SK-N-MC (cell line): ENCODE data around the gene LGALS8.

Experiments used
- DNase-seq: peaks from one replicate; pipeline ENCODE4 v3.0.0-alpha.2; 2011; ENCODE audit warnings: low read depth, low spot score
- H3K27ac ChIP-seq: fragments of 200-600 bp; sonication (generic); 2 replicates; pipeline ENCODE4 v1.5.1; 2016; ENCODE audit warnings: mixed run types
- H3K36me3 ChIP-seq: fragments of 200-600 bp; sonication (generic); 2 replicates; pipeline ENCODE4 v1.6.1; 2017; ENCODE audit warnings: antibody characterized with exemption, low read length, mixed read lengths; ENCODE audit not compliant: insufficient read depth
- H3K4me3 ChIP-seq: fragments of 200-600 bp; sonication (generic); 2 replicates; pipeline ENCODE4 v1.5.1; 2016
- H3K9ac ChIP-seq: fragments of 200-600 bp; sonication (generic); 2 replicates; pipeline ENCODE4 v1.8.0; 2017; ENCODE audit warnings: mixed run types, mixed read lengths; ENCODE audit not compliant: insufficient read length
- H3K9me3 ChIP-seq: fragments of 200-600 bp; sonication (generic); 2 replicates; pipeline ENCODE4 v1.6.1; 2017; ENCODE audit warnings: low read depth, mild to moderate bottlenecking, antibody characterized with exemption, low read length, moderate library complexity, mixed read lengths
- EZH2 ChIP-seq: fragments of 200-600 bp; sonication (generic); IDR thresholded peaks from one replicate; pipeline ENCODE4 v1.6.1; 2017; ENCODE audit warnings: antibody characterized with exemption
- FOXP2 ChIP-seq: optimal IDR thresholded peaks from 2 replicates; pipeline ENCODE3; 2011; ENCODE audit warnings: mild to moderate bottlenecking, moderate library complexity; ENCODE audit not compliant: insufficient read depth; ENCODE audit errors: extremely low read length, control extremely low read depth
- POLR2AphosphoS5 ChIP-seq: IDR thresholded peaks from 2 replicates; pipeline ENCODE4 v1.6.1; 2012; ENCODE audit warnings: mild to moderate bottlenecking, low read depth, low read length, borderline replicate concordance

LGALS8 gene

DNA sequence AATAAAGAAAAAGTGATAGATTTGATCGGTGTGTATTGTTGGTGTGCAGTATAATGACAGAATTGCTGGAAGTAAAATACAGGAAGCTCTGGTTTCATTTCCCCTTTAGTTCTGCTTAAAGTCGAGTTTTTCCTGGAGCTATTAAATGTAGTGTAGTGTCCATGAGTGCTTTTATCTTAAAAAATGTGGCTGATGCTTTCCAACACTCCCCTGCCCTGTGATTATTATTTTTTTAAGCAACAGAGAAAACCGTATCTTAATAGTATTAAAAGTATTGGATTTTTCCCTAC lies 1.1 kb downstream of the LGALS8 start:
- H3K9me3 ChIP-seq: no peaks in the 10 kb centered on the region
- H3K4me3 ChIP-seq: peak overlapping the region; percentile 64
- H3K27ac ChIP-seq: peak overlapping the region; percentile 67; the same call in 1 of the 2 replicates
- DNase-seq: no peak
- H3K36me3 ChIP-seq: no peaks in the 10 kb centered on the region
- peak overlapping the region; percentile 27 for H3K9ac ChIP-seq
- TF ChIP-seq POLR2AphosphoS5: no peak
- no peak for TF ChIP-seq EZH2
- no peak for TF ChIP-seq FOXP2

- TF ChIP-seq EZH2 (no peak), FOXP2 (no peak), POLR2AphosphoS5 (no peak)
- H3K9ac ChIP-seq: no peak overlapping the region
- H3K4me3 ChIP-seq: no peak overlapping the region
Observed at GRCh38 chr1:236526079-236526478, 2.3 kb downstream of the LGALS8 start.

GRCh38 chr1:236530286-236530685 lies 6.5 kb downstream of the LGALS8 start:
- Histone ChIP-seq H3K9ac (no peak overlapping the region), H3K27ac (peak overlapping the region; percentile 74)
- no peak for TF ChIP-seq POLR2AphosphoS5
- no peak for TF ChIP-seq EZH2
- no peak for TF ChIP-seq FOXP2

More at GRCh38 chr1:236526079-236526478, 2.3 kb downstream of the LGALS8 start:
- Histone ChIP-seq H3K9me3 (no peaks in the 10 kb centered on the region), H3K27ac (peak overlapping the region; percentile 71), H3K36me3 (no peaks in the 10 kb centered on the region)
- DNase-seq: no peak

DNA sequence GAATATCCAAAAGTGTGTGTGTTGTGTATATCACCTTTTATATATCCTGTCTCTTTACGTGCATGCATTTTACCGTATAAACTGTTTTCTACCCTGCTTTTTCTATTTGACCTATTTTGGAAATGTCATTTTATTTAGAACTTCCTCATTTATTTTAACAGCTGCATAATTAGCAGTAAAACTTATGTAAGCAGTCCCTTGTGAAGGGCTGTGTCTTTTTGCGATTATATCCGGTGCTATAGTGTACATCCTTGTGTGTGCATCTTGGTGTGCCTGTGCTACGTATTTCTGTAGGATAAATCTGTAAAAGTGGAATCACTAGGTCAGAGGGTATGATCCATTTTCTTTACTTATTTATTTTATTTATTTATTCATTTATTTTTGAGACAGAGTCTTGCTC lies 7.2 kb downstream of the LGALS8 start:
- DNase-seq: no peak
- Histone ChIP-seq H3K4me3 (peak overlapping the region; percentile 13), H3K27ac (peak overlapping the region; percentile 74), H3K9me3 (no peaks in the 10 kb centered on the region), H3K36me3 (no peaks in the 10 kb centered on the region), H3K9ac (no peak overlapping the region)
- TF ChIP-seq EZH2: no peak
- no peak for TF ChIP-seq FOXP2
- no peak for TF ChIP-seq POLR2AphosphoS5

More at GRCh38 chr1:236530286-236530685, 6.5 kb downstream of the LGALS8 start:
- H3K9me3 ChIP-seq: no peaks in the 10 kb centered on the region
- H3K4me3 ChIP-seq: no peak overlapping the region
- no peaks in the 10 kb centered on the region for H3K36me3 ChIP-seq
- DNase-seq: no peak

DNA sequence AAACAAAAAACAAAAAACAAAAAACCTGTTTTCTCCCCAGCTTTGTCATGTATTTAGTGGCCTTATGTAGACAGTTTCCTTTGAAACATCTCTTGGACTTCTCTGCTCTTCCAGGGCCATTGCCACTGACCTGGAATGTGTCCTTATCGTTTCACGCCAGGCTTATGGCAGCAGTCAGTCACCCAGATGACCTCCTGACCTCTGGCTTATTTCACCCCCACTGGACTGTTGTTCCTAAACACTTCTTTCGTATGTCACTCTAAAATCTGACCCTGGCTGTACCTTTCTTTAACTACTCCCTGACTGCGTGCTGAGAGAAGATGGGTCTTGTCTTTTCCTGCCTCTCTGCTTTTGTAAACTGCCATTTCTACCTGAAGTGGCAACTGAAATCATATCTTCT lies 9.1 kb downstream of the LGALS8 start:
- DNase-seq: no peak
- TF ChIP-seq POLR2AphosphoS5: no peak
- no peak for TF ChIP-seq EZH2
- no peak for TF ChIP-seq FOXP2

DNA sequence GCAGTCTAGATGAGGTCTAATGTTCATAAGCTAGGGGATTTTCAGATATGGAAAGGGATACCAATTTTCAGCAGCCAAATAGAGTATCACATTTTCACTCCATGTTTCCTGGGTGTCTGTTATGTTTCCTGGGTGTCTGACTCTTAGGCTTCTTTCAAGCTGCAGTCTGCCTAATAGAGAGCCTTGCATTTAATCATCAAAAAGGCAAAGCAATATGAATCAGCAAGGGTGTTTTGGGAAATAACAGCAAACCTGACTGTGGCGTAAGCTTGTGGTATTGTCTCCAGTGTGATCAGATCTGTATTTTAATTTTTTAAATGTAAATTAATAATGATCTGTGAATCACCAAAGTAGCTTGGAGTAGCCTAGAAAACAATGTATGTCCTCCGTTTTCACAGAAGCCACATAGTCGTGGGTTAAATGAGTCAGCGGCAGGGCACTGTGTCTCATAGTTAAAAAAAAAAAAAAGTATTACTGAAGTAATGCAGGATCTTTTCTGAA lies 10.4 kb downstream of the LGALS8 start:
- Histone ChIP-seq H3K9ac (no peak overlapping the region), H3K27ac (peak overlapping the region; percentile 33)
- no peak for DNase-seq

More for the DNA sequence above, 9.1 kb downstream of the LGALS8 start:
- H3K9ac ChIP-seq: no peak overlapping the region
- H3K4me3 ChIP-seq: no peak overlapping the region
- no peaks in the 10 kb centered on the region for H3K36me3 ChIP-seq
- H3K27ac ChIP-seq: no peak overlapping the region
- H3K9me3 ChIP-seq: no peaks in the 10 kb centered on the region

GRCh38 chr1:236535190-236535589 lies 11.4 kb downstream of the LGALS8 start:
- peak overlapping the region; percentile 71 for H3K4me3 ChIP-seq
- no peaks in the 10 kb centered on the region for H3K9me3 ChIP-seq
- no peak for DNase-seq
- H3K36me3 ChIP-seq: no peaks in the 10 kb centered on the region
- TF ChIP-seq FOXP2 (no peak), EZH2 (no peak), POLR2AphosphoS5 (no peak)
- H3K9ac ChIP-seq: peak overlapping the region; percentile 30
- peak overlapping the region; percentile 88; the same call in 1 of the 2 replicates for H3K27ac ChIP-seq

More for the DNA sequence above, 10.4 kb downstream of the LGALS8 start:
- Histone ChIP-seq H3K9me3 (no peaks in the 10 kb centered on the region), H3K36me3 (no peaks in the 10 kb centered on the region), H3K4me3 (no peak overlapping the region)
- TF ChIP-seq FOXP2 (no peak), POLR2AphosphoS5 (no peak), EZH2 (no peak)

- no peaks in the 10 kb centered on the region for H3K36me3 ChIP-seq
- peak overlapping the region; percentile 30 for H3K9ac ChIP-seq
- TF ChIP-seq EZH2: no peak
- peak; percentile 59 for TF ChIP-seq FOXP2
- TF ChIP-seq POLR2AphosphoS5: peak; percentile 27; the same call in 1 of the 2 replicates
- no peaks in the 10 kb centered on the region for H3K9me3 ChIP-seq
- DNase-seq: peak; percentile 85
- peak overlapping the region; percentile 71 for H3K4me3 ChIP-seq
- H3K27ac ChIP-seq: peak overlapping the region; percentile 88
Observed at GRCh38 chr1:236535662-236536161, 11.9 kb downstream of the LGALS8 start.

DNA sequence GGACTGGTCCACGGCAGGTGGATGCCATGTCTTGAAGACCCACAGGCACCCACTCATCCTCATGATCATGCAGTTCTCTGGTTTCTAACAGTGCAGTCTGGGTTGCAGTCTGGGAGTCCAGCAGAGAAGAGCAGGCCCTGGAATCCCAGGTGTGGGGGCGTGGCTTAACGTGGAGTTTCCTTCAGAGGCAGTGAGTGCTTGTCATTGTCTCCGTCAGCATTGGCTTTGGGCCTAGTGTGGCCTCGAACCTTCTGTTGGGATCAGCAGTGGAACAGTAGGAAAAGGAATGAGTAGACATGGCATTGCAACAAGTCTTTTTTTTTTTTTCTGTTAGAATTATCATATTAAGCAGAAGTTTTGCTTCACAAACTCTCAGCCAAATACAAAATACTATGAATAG lies 12.8 kb downstream of the LGALS8 start:
- Histone ChIP-seq H3K36me3 (no peaks in the 10 kb centered on the region), H3K4me3 (no peak overlapping the region), H3K9me3 (no peaks in the 10 kb centered on the region), H3K9ac (no peak overlapping the region), H3K27ac (peak overlapping the region; percentile 88)
- DNase-seq: no peak
- TF ChIP-seq FOXP2: no peak
- TF ChIP-seq POLR2AphosphoS5: no peak
- TF ChIP-seq EZH2: no peak
